GM12874 (cell line): ENCODE measurements around the gene CCN6.

Experiments
- TF ChIP-seq, protein P1 (sequence below): IDR thresholded peaks from 2 replicates; pipeline ENCODE4 v1.5.1; 2011; ENCODE audit warnings: low read depth, mild to moderate bottlenecking, control low read depth, low read length, moderate library complexity; ENCODE audit not compliant: insufficient read depth

CCN6 gene

DNA sequence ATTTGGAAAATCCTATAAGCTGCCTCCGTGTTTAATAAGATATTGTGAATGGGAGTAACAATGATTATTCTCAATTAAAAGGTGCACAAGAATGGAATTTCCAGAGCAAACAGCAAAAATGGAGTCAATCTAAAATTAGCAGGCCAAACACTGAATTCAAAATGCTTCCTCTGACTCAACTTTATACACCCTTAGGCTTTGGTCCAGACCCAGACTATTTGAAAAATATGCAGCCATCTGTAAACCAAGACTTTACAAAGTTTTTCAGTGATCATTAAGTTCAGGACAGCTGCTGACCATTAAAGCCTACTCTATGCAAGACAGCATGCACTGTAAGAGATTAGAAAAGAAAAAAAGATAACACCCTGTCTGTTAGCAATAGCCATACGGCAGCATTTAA, 39.4 kb upstream of the CCN6 start:
- TF ChIP-seq, protein P1, sequence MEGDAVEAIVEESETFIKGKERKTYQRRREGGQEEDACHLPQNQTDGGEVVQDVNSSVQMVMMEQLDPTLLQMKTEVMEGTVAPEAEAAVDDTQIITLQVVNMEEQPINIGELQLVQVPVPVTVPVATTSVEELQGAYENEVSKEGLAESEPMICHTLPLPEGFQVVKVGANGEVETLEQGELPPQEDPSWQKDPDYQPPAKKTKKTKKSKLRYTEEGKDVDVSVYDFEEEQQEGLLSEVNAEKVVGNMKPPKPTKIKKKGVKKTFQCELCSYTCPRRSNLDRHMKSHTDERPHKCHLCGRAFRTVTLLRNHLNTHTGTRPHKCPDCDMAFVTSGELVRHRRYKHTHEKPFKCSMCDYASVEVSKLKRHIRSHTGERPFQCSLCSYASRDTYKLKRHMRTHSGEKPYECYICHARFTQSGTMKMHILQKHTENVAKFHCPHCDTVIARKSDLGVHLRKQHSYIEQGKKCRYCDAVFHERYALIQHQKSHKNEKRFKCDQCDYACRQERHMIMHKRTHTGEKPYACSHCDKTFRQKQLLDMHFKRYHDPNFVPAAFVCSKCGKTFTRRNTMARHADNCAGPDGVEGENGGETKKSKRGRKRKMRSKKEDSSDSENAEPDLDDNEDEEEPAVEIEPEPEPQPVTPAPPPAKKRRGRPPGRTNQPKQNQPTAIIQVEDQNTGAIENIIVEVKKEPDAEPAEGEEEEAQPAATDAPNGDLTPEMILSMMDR: no peak

DNA sequence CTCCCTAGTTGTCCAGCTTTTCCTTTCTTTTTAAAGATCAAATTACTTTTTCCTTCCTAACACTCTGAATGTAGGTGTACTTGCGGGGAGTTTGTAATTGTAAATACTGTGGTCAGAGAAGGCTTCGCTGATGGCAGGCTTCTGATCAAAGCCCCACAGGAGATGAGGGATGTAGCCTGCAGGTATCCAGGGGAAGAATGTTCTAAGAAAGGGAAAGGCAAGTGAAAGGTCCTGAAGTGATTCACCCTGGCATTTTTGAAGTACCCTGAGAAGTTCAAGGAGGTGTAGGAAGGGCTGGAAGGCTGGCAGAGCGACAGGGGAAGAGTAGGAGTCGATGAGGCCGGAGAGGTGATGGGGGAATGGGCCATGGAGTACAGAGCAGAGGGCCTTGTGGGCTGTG, 38.2 kb upstream of the CCN6 start:
- TF ChIP-seq, protein P1: no peak

DNA sequence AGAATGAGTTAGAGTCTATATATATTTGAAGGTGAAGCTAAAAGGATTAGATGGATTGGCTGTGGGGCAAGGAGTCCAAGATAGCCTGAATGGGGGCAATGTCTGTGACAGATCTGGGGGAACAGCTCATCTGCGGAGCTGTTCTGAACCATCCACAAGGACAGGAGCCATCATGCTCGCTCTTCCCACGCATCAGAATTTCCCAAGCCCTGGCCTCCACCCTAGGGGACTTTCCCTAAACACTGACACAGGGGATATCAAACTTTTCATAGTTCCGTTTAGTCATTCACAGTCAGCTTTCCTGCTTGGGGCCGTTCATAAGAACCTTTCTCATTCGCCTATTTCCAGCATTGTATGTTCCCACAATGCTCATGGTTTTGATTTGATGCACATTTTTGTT, 37.6 kb upstream of the CCN6 start:
- TF ChIP-seq, protein P1: no peak

DNA sequence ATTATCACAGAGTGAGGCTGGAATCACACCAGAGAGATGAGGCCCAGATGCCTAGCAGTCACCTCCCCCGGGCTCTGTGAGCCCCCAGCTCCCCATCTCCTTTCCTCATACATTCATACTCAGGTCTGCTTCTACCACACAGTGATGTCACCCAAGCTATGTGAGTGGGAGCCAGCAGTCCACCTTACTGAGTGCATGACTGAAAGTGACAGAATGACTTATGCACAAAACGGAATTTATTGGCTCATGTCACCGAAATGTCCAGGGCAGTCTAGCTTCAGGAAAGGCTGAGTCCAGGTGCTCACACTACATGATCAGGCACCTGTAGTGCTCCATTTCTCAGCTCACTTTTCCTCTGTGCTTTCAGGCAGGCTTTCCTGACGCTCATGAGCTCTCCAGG, 36.7 kb upstream of the CCN6 start:
- TF ChIP-seq, protein P1: no peak

DNA sequence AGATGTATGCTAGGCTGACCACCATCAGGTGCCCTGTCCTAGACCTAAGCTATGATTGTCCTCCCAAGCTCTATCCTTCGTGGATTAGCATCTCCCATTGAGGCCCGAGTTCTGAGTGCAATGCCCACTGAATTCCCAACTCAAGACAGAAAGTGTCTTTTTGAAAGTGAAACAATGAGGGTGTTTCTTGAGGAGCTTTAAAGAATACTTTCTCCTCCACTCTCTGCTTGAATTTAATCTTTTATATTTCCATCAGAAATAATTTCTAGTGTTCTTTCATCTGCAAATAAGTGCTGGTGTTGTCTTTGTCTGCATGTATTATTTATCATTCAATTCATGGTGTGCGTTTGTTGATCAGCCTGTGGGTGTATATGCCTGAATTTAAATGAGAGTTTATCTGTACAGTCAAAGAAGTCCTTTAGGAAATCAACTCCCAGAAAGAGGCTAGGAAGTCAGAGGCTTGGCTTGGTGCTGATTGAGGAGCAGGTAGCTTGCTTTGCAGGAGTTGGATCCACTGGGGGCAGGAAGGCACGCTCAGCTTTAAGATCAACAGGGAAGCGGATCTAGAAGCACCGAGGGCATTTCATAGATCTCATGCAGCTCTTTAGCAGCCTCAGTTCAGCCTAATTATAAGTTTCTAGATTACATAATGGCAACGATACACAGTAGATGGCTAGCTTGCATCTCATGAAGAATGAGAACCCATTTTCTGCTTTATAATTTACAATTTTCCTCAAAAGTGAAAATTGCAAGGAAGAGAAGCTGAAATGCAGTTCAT, 36.0 kb upstream of the CCN6 start:
- TF ChIP-seq, protein P1: no peak

DNA sequence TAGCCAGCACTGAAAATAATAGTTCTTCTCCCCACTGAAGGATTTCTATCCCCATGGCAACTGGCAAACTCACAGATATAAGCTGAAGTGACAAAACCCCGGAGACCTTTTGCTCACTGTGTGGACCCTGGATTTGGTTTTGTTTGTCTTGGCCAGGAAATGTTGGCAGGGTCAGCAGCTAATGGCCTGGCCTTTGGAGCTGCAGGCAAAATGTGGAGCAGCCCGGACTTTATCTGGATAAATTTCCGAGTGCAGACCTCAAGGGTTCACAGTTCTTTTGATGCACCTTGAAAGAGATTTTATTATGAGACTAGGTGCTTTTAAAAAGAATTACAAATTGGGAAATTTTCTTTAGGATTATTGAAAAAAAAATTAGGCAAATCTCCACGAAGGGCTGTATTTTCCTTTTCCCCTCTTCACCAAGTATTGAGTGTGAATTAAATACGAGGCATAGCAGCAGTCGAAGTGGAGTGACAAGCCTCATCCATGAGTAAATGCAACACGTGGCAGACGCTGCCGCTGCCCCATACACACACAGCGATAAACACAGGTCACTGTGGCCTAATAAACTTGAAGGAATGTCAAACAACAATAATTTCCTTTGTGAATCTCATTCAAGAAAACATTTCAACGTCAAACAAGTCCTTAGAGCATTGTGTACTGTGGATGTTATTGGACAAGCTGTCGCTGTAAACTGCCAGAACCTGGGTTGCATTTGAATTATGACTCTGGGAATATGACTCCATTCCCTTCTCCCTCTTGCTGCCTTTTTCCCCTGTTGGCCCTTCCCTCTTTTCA, 35.1 kb upstream of the CCN6 start:
- TF ChIP-seq, protein P1: no peak

DNA sequence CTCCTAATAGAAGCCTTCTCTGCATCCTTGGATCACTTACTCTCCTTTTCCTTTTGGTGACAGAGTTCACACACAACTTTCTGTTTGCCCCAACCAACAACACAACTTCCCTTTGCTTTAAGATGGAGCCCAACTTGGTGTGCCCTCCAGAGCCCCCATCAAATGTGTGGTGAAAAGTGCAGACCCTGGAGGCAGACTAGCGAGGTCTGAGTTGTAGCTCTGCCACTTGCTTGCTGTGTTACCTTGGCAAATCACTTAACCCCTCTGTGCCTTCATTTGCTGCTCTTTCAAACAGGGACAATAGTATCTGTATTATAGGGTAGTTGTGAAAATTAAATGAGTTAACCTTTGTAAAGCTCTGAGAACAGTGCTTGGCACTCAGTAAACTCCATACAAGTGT, 34.3 kb upstream of the CCN6 start:
- TF ChIP-seq, protein P1: no peak
